ENCODE results near the gene TMEM221.

The TMEM221 gene

GRCh38 chr19:17441241-17442021 is 7.0 kb downstream of the TMEM221 start:
- intact Hi-C loops (cut with micrococcal nuclease) = no loop called here
- H3K27ac Mint-ChIP-seq = no peak overlapping the region
- no peaks in the 10 kb centered on the region for H3K9me3 Mint-ChIP-seq
- peaks cover 4% of the 10 kb centered on the region for H3K27me3 Mint-ChIP-seq
- H3K4me1 Mint-ChIP-seq (ENCODE audit: low read depth) = peaks cover 6% of the 10 kb centered on the region
- H3K4me3 Mint-ChIP-seq = no peak overlapping the region
- H3K36me3 Mint-ChIP-seq (ENCODE audit: low read depth) = no peaks in the 10 kb centered on the region

GRCh38 chr19:17436874-17437267 is 11.6 kb downstream of the TMEM221 start:
- Mint-ChIP-seq H3K27ac (no peak overlapping the region), H3K27me3 (peaks cover 4% of the 10 kb centered on the region), H3K4me3 (no peak overlapping the region), H3K36me3 (ENCODE audit: low read depth) (no peaks in the 10 kb centered on the region), H3K9me3 (no peaks in the 10 kb centered on the region), H3K4me1 (ENCODE audit: low read depth) (peaks cover 6% of the 10 kb centered on the region)
- intact Hi-C loops (cut with micrococcal nuclease) = no loop called here

- intact Hi-C loops (cut with micrococcal nuclease) = no loop called here
- Mint-ChIP-seq H3K36me3 (ENCODE audit: low read depth) (no peaks in the 10 kb centered on the region), H3K27me3 (peaks cover 4% of the 10 kb centered on the region), H3K27ac (no peak overlapping the region), H3K4me3 (no peak overlapping the region), H3K4me1 (ENCODE audit: low read depth) (peaks cover 6% of the 10 kb centered on the region), H3K9me3 (no peaks in the 10 kb centered on the region)
These were observed 12.2 kb downstream of the TMEM221 start for GRCh38 chr19:17436094-17436873.

- Mint-ChIP-seq H3K4me3 (no peak overlapping the region), H3K9me3 (no peaks in the 10 kb centered on the region), H3K27ac (no peak overlapping the region), H3K27me3 (peaks cover 4% of the 10 kb centered on the region), H3K36me3 (ENCODE audit: low read depth) (no peaks in the 10 kb centered on the region), H3K4me1 (ENCODE audit: low read depth) (peaks cover 6% of the 10 kb centered on the region)
- intact Hi-C loops (cut with micrococcal nuclease) = no loop called here
These were observed 13.2 kb downstream of the TMEM221 start for GRCh38 chr19:17435218-17435617.

GRCh38 chr19:17431417-17431816 is 17.1 kb downstream of the TMEM221 start:
- no peaks in the 10 kb centered on the region for H3K9me3 Mint-ChIP-seq

GRCh38 chr19:17429641-17430113 is 18.8 kb downstream of the TMEM221 start:
- H3K4me1 Mint-ChIP-seq (ENCODE audit: low read depth) = peaks cover 12% of the 10 kb centered on the region
- no peak overlapping the region for H3K4me3 Mint-ChIP-seq
- H3K27ac Mint-ChIP-seq = no peak overlapping the region
- H3K27me3 Mint-ChIP-seq = no peaks in the 10 kb centered on the region
- no peaks in the 10 kb centered on the region for H3K9me3 Mint-ChIP-seq
- H3K36me3 Mint-ChIP-seq (ENCODE audit: low read depth) = peaks cover 6% of the 10 kb centered on the region
- intact Hi-C loops (cut with micrococcal nuclease) = no loop called here

More at GRCh38 chr19:17431417-17431816, 17.1 kb downstream of the TMEM221 start:
- H3K4me3 Mint-ChIP-seq = no peak overlapping the region
- peaks cover 6% of the 10 kb centered on the region for H3K4me1 Mint-ChIP-seq (ENCODE audit: low read depth)
- H3K36me3 Mint-ChIP-seq (ENCODE audit: low read depth) = no peaks in the 10 kb centered on the region
- no peak overlapping the region for H3K27ac Mint-ChIP-seq
- no peaks in the 10 kb centered on the region for H3K27me3 Mint-ChIP-seq
- intact Hi-C loops (cut with micrococcal nuclease) = no loop called here

- H3K4me1 Mint-ChIP-seq (ENCODE audit: low read depth) = peaks cover 28% of the 10 kb centered on the region
- H3K27me3 Mint-ChIP-seq = no peaks in the 10 kb centered on the region
- intact Hi-C loops (cut with micrococcal nuclease) = no loop called here
- H3K27ac Mint-ChIP-seq = no peak overlapping the region
- peaks cover 43% of the 10 kb centered on the region for H3K36me3 Mint-ChIP-seq (ENCODE audit: low read depth)
- H3K4me3 Mint-ChIP-seq = no peak overlapping the region
- H3K9me3 Mint-ChIP-seq = no peaks in the 10 kb centered on the region
These were observed 23.6 kb downstream of the TMEM221 start for GRCh38 chr19:17424743-17425365.

- Mint-ChIP-seq H3K27ac (no peak overlapping the region), H3K4me3 (no peak overlapping the region), H3K27me3 (no peaks in the 10 kb centered on the region), H3K36me3 (ENCODE audit: low read depth) (peaks cover 43% of the 10 kb centered on the region), H3K9me3 (no peaks in the 10 kb centered on the region), H3K4me1 (ENCODE audit: low read depth) (peaks cover 34% of the 10 kb centered on the region)
- intact Hi-C loops (cut with micrococcal nuclease) = no loop called here
These were observed 24.8 kb downstream of the TMEM221 start for GRCh38 chr19:17423429-17424208.

GRCh38 chr19:17421942-17422341 is 26.5 kb downstream of the TMEM221 start:
- Mint-ChIP-seq H3K4me1 (ENCODE audit: low read depth) (peaks cover 39% of the 10 kb centered on the region), H3K27me3 (no peaks in the 10 kb centered on the region), H3K4me3 (no peak overlapping the region), H3K36me3 (ENCODE audit: low read depth) (peaks cover 52% of the 10 kb centered on the region), H3K27ac (no peak overlapping the region), H3K9me3 (no peaks in the 10 kb centered on the region)
- intact Hi-C loops (cut with micrococcal nuclease) = no loop called here

- intact Hi-C loops (cut with micrococcal nuclease) = no loop called here
- Mint-ChIP-seq H3K4me3 (peak overlapping the region; percentile 87), H3K9me3 (no peaks in the 10 kb centered on the region), H3K4me1 (ENCODE audit: low read depth) (peaks cover 43% of the 10 kb centered on the region), H3K27ac (peak overlapping the region; percentile 89), H3K36me3 (ENCODE audit: low read depth) (peaks cover 65% of the 10 kb centered on the region), H3K27me3 (no peaks in the 10 kb centered on the region)
These were observed 28.0 kb downstream of the TMEM221 start for GRCh38 chr19:17420475-17420924.

GRCh38 chr19:17419621-17420474 is 28.6 kb downstream of the TMEM221 start, which contains the start of gene MVB12A:
MVB12A (plus strand) TSS chr19:17420047; CDS start chr19:17420136, 89 bp downstream.
- H3K9me3 Mint-ChIP-seq = no peaks in the 10 kb centered on the region
- intact Hi-C loops (cut with micrococcal nuclease) = loop anchor here (1.0 kb wide), 1 partner anchor 15 kb away; the partner anchor contains the start of gene BST2
- peaks cover 39% of the 10 kb centered on the region for H3K4me1 Mint-ChIP-seq (ENCODE audit: low read depth)
- H3K36me3 Mint-ChIP-seq (ENCODE audit: low read depth) = peaks cover 68% of the 10 kb centered on the region
- H3K4me3 Mint-ChIP-seq = peak within 1 kb of the TSS; percentile 87
- H3K27ac Mint-ChIP-seq = peak within 1 kb of the TSS; percentile 89
- H3K27me3 Mint-ChIP-seq = no peaks in the 10 kb centered on the region

- H3K27me3 Mint-ChIP-seq = no peaks in the 10 kb centered on the region
- H3K4me3 Mint-ChIP-seq = peak overlapping the region; percentile 87
- H3K27ac Mint-ChIP-seq = peak overlapping the region; percentile 89
- H3K4me1 Mint-ChIP-seq (ENCODE audit: low read depth) = peaks cover 35% of the 10 kb centered on the region
- peaks cover 68% of the 10 kb centered on the region for H3K36me3 Mint-ChIP-seq (ENCODE audit: low read depth)
- intact Hi-C loops (cut with micrococcal nuclease) = loop anchor here (1.0 kb wide), 1 partner anchor 14 kb away; the partner anchor contains the start of gene BST2
- H3K9me3 Mint-ChIP-seq = no peaks in the 10 kb centered on the region
These were observed 29.3 kb downstream of the TMEM221 start for GRCh38 chr19:17419154-17419620.

Data from dendritic cell treated with granulocyte-macrophage colony-stimulating factor and Interleukin-4, amounts not matched to agents 40 ng/mL and 50 ng/mL, for 4 days (primary cell).